PC-3 (cell line): ENCODE measurements around the gene PRSS1. TPM values are rescaled to one million over a fixed set of nuclear protein-coding genes. Genes with fewer than 3 reads are reported as not detected.

Experiments
- ATAC-seq: fragments of 200-7000 bp; cut with Tn5 transposase; 2 replicates; pipeline ENCODE4 v1.9.1; 2020; ENCODE audit warnings: mild to moderate bottlenecking, moderate library complexity
- BruUV-seq: library from RNA; stranded (reverse); fragments of 400-500 nt; replicated peaks from 2 replicates; lab custom pipeline; 2021; lab: Mats Ljungman, UMichigan
- CTCF ChIA-PET: fragments of 300-600 bp; sonication (Branson Sonifier 250); formaldehyde crosslinking; loops from one replicate; lab custom pipeline; 2022; ENCODE audit warnings: antibody characterized with exemption; lab: Charles Lee
- POLR2A ChIA-PET: fragments of 300-600 bp; sonication (Branson Sonifier 250); formaldehyde crosslinking; loops from one replicate; lab custom pipeline; 2022; ENCODE audit warnings: antibody characterized with exemption; ENCODE audit not compliant: unreplicated experiment; lab: Charles Lee
- DNase-seq: peaks from one replicate; pipeline ENCODE4 v3.0.0-alpha.2; 2015
- H2AFZ ChIP-seq: fragments of 300-600 bp; sonication (generic); 2 replicates; pipeline ENCODE4 v1.6.0; 2016; ENCODE audit warnings: antibody characterized with exemption, low read length
- H3F3A ChIP-seq: fragments of 300-600 bp; sonication (generic); one replicate; pipeline ENCODE4 v1.6.0; 2017; ENCODE audit warnings: antibody characterized with exemption, low read length, control low read depth, mild to moderate bottlenecking; ENCODE audit not compliant: unreplicated experiment
- H3K27ac ChIP-seq: fragments of 300-600 bp; sonication (generic); 2 replicates; pipeline ENCODE4 v1.5.1; 2016; ENCODE audit warnings: mild to moderate bottlenecking, low read length
- H3K27me3 ChIP-seq: fragments of 300-600 bp; sonication (generic); 2 replicates; pipeline ENCODE4 v1.6.1; 2016; ENCODE audit warnings: low read length, mixed read lengths
- H3K36me3 ChIP-seq: fragments of 300-600 bp; sonication (generic); 2 replicates; pipeline ENCODE4 v1.6.1; 2016; ENCODE audit warnings: low read depth, mixed run types, low read length, mixed read lengths
- H3K4me1 ChIP-seq: fragments of 300-600 bp; sonication (generic); 2 replicates; pipeline ENCODE4 v1.5.1; 2016; ENCODE audit warnings: low read length; ENCODE audit not compliant: insufficient read depth
- H3K4me2 ChIP-seq: fragments of 300-600 bp; sonication (generic); 2 replicates; pipeline ENCODE4 v1.6.0; 2016; ENCODE audit warnings: low read length
- H3K4me3 ChIP-seq: fragments of 300-600 bp; sonication (generic); 2 replicates; pipeline ENCODE4 v1.5.1; 2016; ENCODE audit warnings: mild to moderate bottlenecking, low read length, mixed read lengths
- H3K79me2 ChIP-seq: fragments of 300-600 bp; sonication (generic); 2 replicates; pipeline ENCODE4 v1.6.1; 2017; ENCODE audit warnings: low read length, mixed read lengths
- H3K9ac ChIP-seq: fragments of 300-600 bp; sonication (generic); 2 replicates; pipeline ENCODE4 v1.6.0; 2016; ENCODE audit warnings: mild to moderate bottlenecking, low read length
- H3K9me2 ChIP-seq: fragments of 300-600 bp; sonication (generic); replicated peaks from 2 replicates; pipeline ENCODE4 v1.6.1; 2016; ENCODE audit warnings: mixed run types, low read length, mixed read lengths
- H3K9me3 ChIP-seq: fragments of 300-600 bp; sonication (generic); 2 replicates; pipeline ENCODE4 v1.6.1; 2016; ENCODE audit warnings: low read length, mixed read lengths
- H4K20me1 ChIP-seq: fragments of 300-600 bp; sonication (generic); 2 replicates; pipeline ENCODE4 v1.6.1; 2016; ENCODE audit warnings: low read length, mixed read lengths
- EZH2 ChIP-seq: fragments of 300-600 bp; sonication (generic); IDR thresholded peaks from one replicate; pipeline ENCODE4 v1.6.1; 2017; ENCODE audit warnings: antibody characterized with exemption, mild to moderate bottlenecking, low read length; ENCODE audit not compliant: unreplicated experiment
- EZH2phosphoT487 ChIP-seq: fragments of 300-600 bp; sonication (generic); IDR thresholded peaks from 2 replicates; pipeline ENCODE4 v1.6.1; 2018; ENCODE audit warnings: mild to moderate bottlenecking, antibody characterized with exemption, low read length, borderline replicate concordance
- intact Hi-C: fragments of 100-400 bp; cut with micrococcal nuclease; formaldehyde crosslinking; loops from 2 replicates; pipeline ENCODE4 v1.9.0; 2023
- total RNA-seq: library from RNA; depleted of rRNA; stranded (reverse); fragments of >200 nt; gene quantifications from 2 replicates; pipeline ENCODE4 v1.2.3, GENCODE V29; 2014
- TF ChIP-seq, protein P1 (sequence below): fragments of 300-600 bp; sonication (generic); conservative IDR thresholded peaks from 2 replicates; pipeline ENCODE4 v1.5.1; 2017; ENCODE audit warnings: antibody characterized with exemption, low read depth, mild to moderate bottlenecking, low read length

The PRSS1 gene
- total RNA-seq, 1 experiment from 2014 or later, result not detected

DNA sequence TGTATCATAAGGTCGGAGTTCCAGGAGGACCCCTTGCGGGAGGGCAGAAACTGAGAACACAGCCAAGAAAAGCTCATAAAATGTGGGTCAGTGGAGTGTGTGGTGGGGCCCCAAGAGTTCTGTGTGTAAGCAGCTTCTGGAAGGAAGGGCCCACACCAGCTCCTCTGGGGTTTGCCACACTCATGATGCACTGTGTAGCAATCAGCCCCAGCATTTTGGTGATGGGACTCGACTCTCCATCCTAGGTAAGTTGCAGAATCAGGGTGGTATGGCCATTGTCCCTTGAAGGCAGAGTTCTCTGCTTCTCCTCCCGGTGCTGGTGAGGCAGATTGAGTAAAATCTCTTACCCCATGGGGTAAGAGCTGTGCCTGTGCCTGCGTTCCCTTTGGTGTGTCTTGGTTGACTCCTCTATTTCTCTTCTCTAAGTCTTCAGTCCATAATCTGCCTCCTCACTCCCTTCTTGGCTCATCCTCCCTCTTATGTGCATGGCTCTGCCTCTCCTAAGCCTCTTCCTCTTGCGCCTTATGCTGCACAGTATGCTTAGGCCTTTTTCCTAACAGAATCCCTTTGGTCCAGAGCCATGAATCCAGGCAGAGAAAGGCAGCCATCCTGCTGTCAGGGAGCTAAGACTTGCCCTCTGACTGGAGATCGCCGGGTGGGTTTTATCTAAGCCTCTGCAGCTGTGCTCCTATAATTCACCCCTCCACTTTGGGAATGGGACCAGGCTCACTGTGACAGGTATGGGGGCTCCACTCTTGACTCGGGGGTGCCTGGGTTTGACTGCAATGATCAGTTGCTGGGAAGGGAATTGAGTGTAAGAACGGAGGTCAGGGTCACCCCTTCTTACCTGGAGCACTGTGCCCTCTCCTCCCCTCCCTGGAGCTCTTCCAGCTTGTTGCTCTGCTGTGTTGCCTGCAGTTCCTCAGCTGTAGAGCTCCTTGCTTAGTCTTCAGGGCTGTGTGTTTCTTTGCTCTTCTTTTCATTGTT, 39.3 kb downstream of the PRSS1 start:
- CTCF ChIA-PET, result interaction anchor here (0.5 kb wide), 1 partner anchor 34 kb away, joined by 3 read pairs; no protein-coding TSS in a partner anchor
- no peak overlapping the region for H3K9ac ChIP-seq
- intact Hi-C loops, result no loop called here

DNA sequence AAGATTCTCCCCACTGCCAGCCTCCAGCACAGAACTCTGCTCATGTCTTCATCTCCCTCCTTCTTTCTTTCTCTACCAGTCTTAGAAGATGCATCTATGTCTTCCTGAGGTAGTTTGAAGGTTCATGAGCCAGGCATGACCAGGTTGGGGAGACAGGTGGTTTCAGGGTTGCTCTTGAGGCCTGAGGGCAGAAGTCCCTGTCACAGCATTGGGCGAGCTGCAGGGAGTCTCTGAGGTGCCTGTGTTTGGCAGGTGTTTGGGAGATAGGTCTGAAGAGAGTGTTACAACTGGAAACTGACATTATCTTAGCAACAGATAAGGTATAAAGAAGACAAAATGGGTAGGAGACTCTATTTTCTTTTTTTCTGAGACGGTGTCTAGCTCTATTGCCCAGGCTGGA, 40.2 kb downstream of the PRSS1 start:
- Histone ChIP-seq H3F3A (no peaks in the 10 kb centered on the region), H3K9me2 (no peaks in the 10 kb centered on the region), H3K4me3 (no peak overlapping the region), H3K27ac (no peak overlapping the region), H3K4me2 (no peak overlapping the region), H2AFZ (no peak overlapping the region), H3K36me3 (no peaks in the 10 kb centered on the region), H3K9ac (no peak overlapping the region), H3K9me3 (no peaks in the 10 kb centered on the region), H3K79me2 (no peaks in the 10 kb centered on the region), H4K20me1 (no peaks in the 10 kb centered on the region), H3K4me1 (peaks cover 29% of the 10 kb centered on the region), H3K27me3 (no peaks in the 10 kb centered on the region)
- TF ChIP-seq, protein P1, sequence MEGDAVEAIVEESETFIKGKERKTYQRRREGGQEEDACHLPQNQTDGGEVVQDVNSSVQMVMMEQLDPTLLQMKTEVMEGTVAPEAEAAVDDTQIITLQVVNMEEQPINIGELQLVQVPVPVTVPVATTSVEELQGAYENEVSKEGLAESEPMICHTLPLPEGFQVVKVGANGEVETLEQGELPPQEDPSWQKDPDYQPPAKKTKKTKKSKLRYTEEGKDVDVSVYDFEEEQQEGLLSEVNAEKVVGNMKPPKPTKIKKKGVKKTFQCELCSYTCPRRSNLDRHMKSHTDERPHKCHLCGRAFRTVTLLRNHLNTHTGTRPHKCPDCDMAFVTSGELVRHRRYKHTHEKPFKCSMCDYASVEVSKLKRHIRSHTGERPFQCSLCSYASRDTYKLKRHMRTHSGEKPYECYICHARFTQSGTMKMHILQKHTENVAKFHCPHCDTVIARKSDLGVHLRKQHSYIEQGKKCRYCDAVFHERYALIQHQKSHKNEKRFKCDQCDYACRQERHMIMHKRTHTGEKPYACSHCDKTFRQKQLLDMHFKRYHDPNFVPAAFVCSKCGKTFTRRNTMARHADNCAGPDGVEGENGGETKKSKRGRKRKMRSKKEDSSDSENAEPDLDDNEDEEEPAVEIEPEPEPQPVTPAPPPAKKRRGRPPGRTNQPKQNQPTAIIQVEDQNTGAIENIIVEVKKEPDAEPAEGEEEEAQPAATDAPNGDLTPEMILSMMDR, result no peak
- TF ChIP-seq EZH2 (no peak), EZH2phosphoT487 (no peak)
- POLR2A ChIA-PET, result no interaction called here
- CTCF ChIA-PET, result interaction anchor here (0.5 kb wide), 1 partner anchor 33 kb away, joined by 3 read pairs; no protein-coding TSS in a partner anchor
- no peak for ATAC-seq
- no peak for DNase-seq
- intact Hi-C loops, result no loop called here
- no TSS peak for BruUV-seq

More for the DNA sequence above, 39.3 kb downstream of the PRSS1 start:
- no peak overlapping the region for H3K4me2 ChIP-seq
- no peak for DNase-seq
- H3K4me1 ChIP-seq, result peaks cover 22% of the 10 kb centered on the region
- H3K9me3 ChIP-seq, result no peaks in the 10 kb centered on the region
- POLR2A ChIA-PET, result no interaction called here
- H3K4me3 ChIP-seq, result no peak overlapping the region
- no peaks in the 10 kb centered on the region for H3K36me3 ChIP-seq
- H3F3A ChIP-seq, result no peaks in the 10 kb centered on the region
- TF ChIP-seq, protein P1, result no peak
- TF ChIP-seq EZH2phosphoT487 (no peak), EZH2 (no peak)
- H3K27me3 ChIP-seq, result no peaks in the 10 kb centered on the region
- H3K27ac ChIP-seq, result no peak overlapping the region
- ATAC-seq, result no peak
- no TSS peak for BruUV-seq
- no peaks in the 10 kb centered on the region for H4K20me1 ChIP-seq
- H2AFZ ChIP-seq, result no peak overlapping the region
- no peaks in the 10 kb centered on the region for H3K9me2 ChIP-seq
- no peaks in the 10 kb centered on the region for H3K79me2 ChIP-seq
